Measurements from ENCODE around the gene UBE2E2.

Gene UBE2E2

GRCh38 chr3:23567917-23568316, 364.8 kb downstream of the UBE2E2 start:
- DNase-seq (ENCODE audit: insufficient read length) (no peak), FAIRE-seq (no peak)
- TF ChIP-seq POLR2A (IDR thresholded peaks at IDR 0.05; ENCODE audit: low read depth, low read length) (no peak), POLR2AphosphoS5 (IDR thresholded peaks at IDR 0.05; ENCODE audit: low read depth, low read length) (no peak), TAF1 (IDR thresholded peaks at IDR 0.05; ENCODE audit: borderline replicate concordance, low read depth, low read length) (no peak)

GRCh38 chr3:23573827-23574226, 370.7 kb downstream of the UBE2E2 start:
- FAIRE-seq: no peak
- no peak for DNase-seq (ENCODE audit: insufficient read length)
- no peak for TF ChIP-seq POLR2AphosphoS5 (IDR thresholded peaks at IDR 0.05; ENCODE audit: low read depth, low read length)
- no peak for TF ChIP-seq POLR2A (IDR thresholded peaks at IDR 0.05; ENCODE audit: low read depth, low read length)

GRCh38 chr3:23574822-23575315, 371.7 kb downstream of the UBE2E2 start:
- FAIRE-seq: no peak
- TF ChIP-seq TAF1 (IDR thresholded peaks at IDR 0.05; ENCODE audit: borderline replicate concordance, low read depth, low read length) (no peak), POLR2A (IDR thresholded peaks at IDR 0.05; ENCODE audit: low read depth, low read length) (no peak), POLR2AphosphoS5 (IDR thresholded peaks at IDR 0.05; ENCODE audit: low read depth, low read length) (no peak)
- no peak for DNase-seq (ENCODE audit: insufficient read length)

GRCh38 chr3:23575697-23576096, 372.6 kb downstream of the UBE2E2 start:
- FAIRE-seq (no peak), DNase-seq (ENCODE audit: insufficient read length) (no peak)
- TF ChIP-seq TAF1 (IDR thresholded peaks at IDR 0.05; ENCODE audit: borderline replicate concordance, low read depth, low read length) (no peak), POLR2AphosphoS5 (IDR thresholded peaks at IDR 0.05; ENCODE audit: low read depth, low read length) (no peak), POLR2A (IDR thresholded peaks at IDR 0.05; ENCODE audit: low read depth, low read length) (no peak)

GRCh38 chr3:23576379-23576959, 373.3 kb downstream of the UBE2E2 start:
- DNase-seq (ENCODE audit: insufficient read length) (no peak), FAIRE-seq (no peak)
- TF ChIP-seq POLR2AphosphoS5 (IDR thresholded peaks at IDR 0.05; ENCODE audit: low read depth, low read length): no peak
- no peak for TF ChIP-seq TAF1 (IDR thresholded peaks at IDR 0.05; ENCODE audit: borderline replicate concordance, low read depth, low read length)
- no peak for TF ChIP-seq POLR2A (IDR thresholded peaks at IDR 0.05; ENCODE audit: low read depth, low read length)

- TF ChIP-seq POLR2AphosphoS5 (IDR thresholded peaks at IDR 0.05; ENCODE audit: low read depth, low read length) (no peak), TAF1 (IDR thresholded peaks at IDR 0.05; ENCODE audit: borderline replicate concordance, low read depth, low read length) (no peak), POLR2A (IDR thresholded peaks at IDR 0.05; ENCODE audit: low read depth, low read length) (no peak)
- FAIRE-seq (no peak), DNase-seq (ENCODE audit: insufficient read length) (no peak)
These were observed 377.1 kb downstream of the UBE2E2 start for GRCh38 chr3:23580096-23580713.

GRCh38 chr3:23583980-23584740, 381.0 kb downstream of the UBE2E2 start:
- FAIRE-seq: no peak

GRCh38 chr3:23587513-23587912, 384.4 kb downstream of the UBE2E2 start:
- no peak for TF ChIP-seq TAF1 (IDR thresholded peaks at IDR 0.05; ENCODE audit: borderline replicate concordance, low read depth, low read length)
- no peak for TF ChIP-seq POLR2A (IDR thresholded peaks at IDR 0.05; ENCODE audit: low read depth, low read length)
- no peak for TF ChIP-seq POLR2AphosphoS5 (IDR thresholded peaks at IDR 0.05; ENCODE audit: low read depth, low read length)
- FAIRE-seq (no peak), DNase-seq (ENCODE audit: insufficient read length) (no peak)

More at GRCh38 chr3:23583980-23584740, 381.0 kb downstream of the UBE2E2 start:
- no peak for DNase-seq (ENCODE audit: insufficient read length)
- no peak for TF ChIP-seq TAF1 (IDR thresholded peaks at IDR 0.05; ENCODE audit: borderline replicate concordance, low read depth, low read length)
- TF ChIP-seq POLR2AphosphoS5 (IDR thresholded peaks at IDR 0.05; ENCODE audit: low read depth, low read length): no peak
- no peak for TF ChIP-seq POLR2A (IDR thresholded peaks at IDR 0.05; ENCODE audit: low read depth, low read length)

- no peak for FAIRE-seq
- no peak for DNase-seq (ENCODE audit: insufficient read length)
- TF ChIP-seq POLR2AphosphoS5 (IDR thresholded peaks at IDR 0.05; ENCODE audit: low read depth, low read length): no peak
- no peak for TF ChIP-seq POLR2A (IDR thresholded peaks at IDR 0.05; ENCODE audit: low read depth, low read length)
- TF ChIP-seq TAF1 (IDR thresholded peaks at IDR 0.05; ENCODE audit: borderline replicate concordance, low read depth, low read length): no peak
These were observed 385.4 kb downstream of the UBE2E2 start for GRCh38 chr3:23588547-23588946.

- no peak for FAIRE-seq
- no peak for DNase-seq (ENCODE audit: insufficient read length)
- no peak for TF ChIP-seq TAF1 (IDR thresholded peaks at IDR 0.05; ENCODE audit: borderline replicate concordance, low read depth, low read length)
- TF ChIP-seq POLR2AphosphoS5 (IDR thresholded peaks at IDR 0.05; ENCODE audit: low read depth, low read length): no peak
- no peak for TF ChIP-seq POLR2A (IDR thresholded peaks at IDR 0.05; ENCODE audit: low read depth, low read length)
These were observed 386.5 kb downstream of the UBE2E2 start for GRCh38 chr3:23589602-23590001.

- FAIRE-seq: peak; percentile 94
- TF ChIP-seq POLR2A (IDR thresholded peaks at IDR 0.05; ENCODE audit: low read depth, low read length): no peak
- TF ChIP-seq TAF1 (IDR thresholded peaks at IDR 0.05; ENCODE audit: borderline replicate concordance, low read depth, low read length): no peak
- no peak for TF ChIP-seq POLR2AphosphoS5 (IDR thresholded peaks at IDR 0.05; ENCODE audit: low read depth, low read length)
- DNase-seq (ENCODE audit: insufficient read length): peak; percentile 44
These were observed 387.5 kb downstream of the UBE2E2 start for GRCh38 chr3:23590424-23591273.
